ENCODE data around the gene MGAT3. TPM values are rescaled to one million over a fixed set of nuclear protein-coding genes. Genes with fewer than 3 reads are reported as not detected.

The MGAT3 gene
- total and polyA plus RNA-seq, 2 of the 8 experiments (the other 6 are each of a cell fraction or from before 2014, with no cell fraction given), result 4.3 to 9.2 TPM

GRCh38 chr22:39511226-39511625, 54.4 kb downstream of the MGAT3 start:
- Histone ChIP-seq H3K27ac (ENCODE audit: low read depth, low read length) (no peak overlapping the region), H3K18ac (ENCODE audit: extremely low read depth, low read length) (no peak overlapping the region), H3K36me3 (ENCODE audit: control insufficient read depth in 2 of 4, insufficient read depth in 4 of 4, low read length in 3 of 4) (peaks cover 22 to 68% (median 50%) of the 10 kb centered on the region in 4 experiments), H2AK5ac (ENCODE audit: low read depth, low read length) (no peak overlapping the region), H3K14ac (ENCODE audit: insufficient read length) (no peak overlapping the region), H3K79me2 (ENCODE audit: control insufficient read depth in 1 of 2, insufficient read depth in 2 of 2, low read length in 2 of 2) (no peaks in the 10 kb centered on the region), H4K20me1 (replicated peaks in 1 of 2; ENCODE audit: control insufficient read depth in 1 of 2, insufficient read depth in 2 of 2, low read length in 2 of 2) (peaks cover 47 to 63% of the 10 kb centered on the region in 2 experiments), H3K23me2 (ENCODE audit: low read depth, low read length) (no peaks in the 10 kb centered on the region; the same call in 1 of the 2 replicates), H2AFZ (ENCODE audit: low read length) (no peak overlapping the region), H2BK120ac (replicated peaks; ENCODE audit: low read depth, low read length) (no peak overlapping the region), H2BK15ac (ENCODE audit: low read length) (no peak overlapping the region), H3K4me2 (ENCODE audit: insufficient read depth in 1 of 2, low read depth in 2 of 2, low read length in 2 of 2) (no peak overlapping the region), H3K4ac (replicated peaks; ENCODE audit: insufficient read length, low read depth, low read length) (no peak overlapping the region), H2BK12ac (ENCODE audit: low read depth, low read length) (no peak overlapping the region), H3K9me3 (ENCODE audit: insufficient read depth in 2 of 2, low read depth in 1 of 2, low read length in 1 of 2) (no peaks in the 10 kb centered on the region), H3K4me1 (replicated peaks in 1 of 4; ENCODE audit: control insufficient read depth in 3 of 4, insufficient read depth in 4 of 4, low read length in 3 of 4) (peaks cover 0 to 3% (median 0%) of the 10 kb centered on the region in 4 experiments; a peak in 2 of 7 replicates), H3K9ac (replicated peaks in 1 of 4; ENCODE audit: extremely low read depth in 1 of 4, low read depth in 3 of 4, low read length in 3 of 4) (no peak overlapping the region), H3K79me1 (ENCODE audit: low read depth, low read length) (peaks cover 5% of the 10 kb centered on the region), H3K56ac (replicated peaks; ENCODE audit: insufficient read length, low read depth, low read length) (no peak overlapping the region), H3K4me3 (ENCODE audit: extremely low read depth in 1 of 4, insufficient read depth in 2 of 4, low read depth in 3 of 4, low read length in 4 of 4) (no peak overlapping the region), H4K5ac (ENCODE audit: insufficient read length, low read depth, low read length) (no peak overlapping the region), H3K23ac (ENCODE audit: insufficient read length) (no peak overlapping the region), H2BK5ac (ENCODE audit: low read depth, low read length) (no peak overlapping the region), H4K91ac (replicated peaks; ENCODE audit: insufficient read length, low read length) (no peak overlapping the region), H2BK20ac (ENCODE audit: low read length) (no peak overlapping the region), H4K8ac (ENCODE audit: extremely low read depth, insufficient read depth, low read length) (no peak overlapping the region), H3K27me3 (replicated peaks in 1 of 4; ENCODE audit: control insufficient read depth in 3 of 4, extremely low read depth in 1 of 4, insufficient read depth in 3 of 4, low read length in 3 of 4) (peaks cover 38 to 85% (median 74%) of the 10 kb centered on the region in 4 experiments)
- WGBS, 2 experiments (ENCODE audit: extremely low coverage in 1 of 2, insufficient coverage in 1 of 2, insufficient read length in 1 of 2, insufficient replicate concordance in 2 of 2, low coverage in 1 of 2, low lambda C conversion rate in 2 of 2, missing lambda C conversion rate in 1 of 2), result 95 to 100% methylated on average over 3 to 13 of the region's 13 CpGs
- no peak for DNase-seq (ENCODE audit: low read depth in 1 of 2, low spot score in 2 of 2)
- ChIA-PET CTCF (ENCODE audit: partially characterized antibody) (interaction anchor here (0.7 to 10.1 kb wide), 7 partner anchors 9 to 125 kb away, joined by 3 to 278 read pairs (median 4); partner anchors contain the start of genes ATF4 and MIEF1), POLR2A (ENCODE audit: partially characterized antibody) (interaction anchor here (0.8 to 3.8 kb wide), 7 partner anchors 9 to 192 kb away, joined by 3 to 38 read pairs (median 4); partner anchors contain the start of genes ATF4 and MIEF1)
- TF ChIP-seq JUND (IDR thresholded peaks at IDR 0.05; ENCODE audit: low read length), result no peak
- no peak for TF ChIP-seq SIX5 (IDR thresholded peaks at IDR 0.05; ENCODE audit: low read depth, low read length)
- TF ChIP-seq CTCF (IDR thresholded peaks at IDR 0.05; ENCODE audit: control extremely low read depth in 1 of 3, insufficient read depth in 1 of 3, low read depth in 1 of 3, low read length in 3 of 3), result no peak
- TF ChIP-seq MAFK (IDR thresholded peaks at IDR 0.05; ENCODE audit: low read depth, low read length), result no peak
- TF ChIP-seq JUN (IDR thresholded peaks at IDR 0.05; ENCODE audit: low read depth, low read length), result no peak
- no peak for TF ChIP-seq RXRA (IDR thresholded peaks at IDR 0.05; ENCODE audit: insufficient read depth, low read depth, low read length)
- no peak for TF ChIP-seq SAP30 (IDR thresholded peaks at IDR 0.05; ENCODE audit: insufficient read depth, insufficient replicate concordance, low read length)
- TF ChIP-seq EP300 (IDR thresholded peaks at IDR 0.05; ENCODE audit: borderline replicate concordance in 1 of 2, low read depth in 2 of 2, low read length in 2 of 2), result no peak
- FAIRE-seq, result no peak

All from H1 (cell line).